Measurements from ENCODE around the gene ZBTB7C. TPM values are rescaled to one million over a fixed set of nuclear protein-coding genes. Genes with fewer than 3 reads are reported as not detected.

Gene ZBTB7C
- polyA plus RNA-seq, 2 donors, result 20.6 to 24.5 TPM

GRCh38 chr18:48360376-48361021, 48.7 kb downstream of the ZBTB7C start:
- no peaks in the 10 kb centered on the region for H3K27me3 ChIP-seq (ENCODE audit: control insufficient read depth in 1 of 2, insufficient read depth in 2 of 2, low read length in 2 of 2)
- H3K36me3 ChIP-seq (ENCODE audit: control insufficient read depth in 2 of 2, insufficient read depth in 2 of 2, low read length in 1 of 2), result no peaks in the 10 kb centered on the region
- H3K4me3 ChIP-seq (ENCODE audit: low read depth in 1 of 2, low read length in 2 of 2), result no peak overlapping the region
- peaks cover 0 to 17% of the 10 kb centered on the region in 2 donors for H3K4me1 ChIP-seq (ENCODE audit: control insufficient read depth in 2 of 2, insufficient read depth in 2 of 2, low read length in 1 of 2)
- H3K9me3 ChIP-seq (ENCODE audit: control insufficient read depth in 2 of 2, insufficient read depth in 1 of 2, low read depth in 1 of 2, low read length in 1 of 2), result peaks cover 0 to 2% of the 10 kb centered on the region in 2 donors
- 80 to 82% methylated on average over 9 of the region's 9 CpGs for WGBS, 2 donors
- H3K27ac ChIP-seq (ENCODE audit: low read depth in 2 of 2, low read length in 1 of 2), result no peak overlapping the region

- Histone ChIP-seq H3K27ac (ENCODE audit: low read depth in 2 of 2, low read length in 1 of 2) (no peak overlapping the region), H3K9me3 (ENCODE audit: control insufficient read depth in 2 of 2, insufficient read depth in 1 of 2, low read depth in 1 of 2, low read length in 1 of 2) (no peaks in the 10 kb centered on the region), H3K27me3 (ENCODE audit: control insufficient read depth in 1 of 2, insufficient read depth in 2 of 2, low read length in 2 of 2) (no peaks in the 10 kb centered on the region), H3K4me3 (ENCODE audit: low read depth in 1 of 2, low read length in 2 of 2) (no peak overlapping the region), H3K36me3 (ENCODE audit: control insufficient read depth in 2 of 2, insufficient read depth in 2 of 2, low read length in 1 of 2) (no peaks in the 10 kb centered on the region), H3K4me1 (ENCODE audit: control insufficient read depth in 2 of 2, insufficient read depth in 2 of 2, low read length in 1 of 2) (peaks cover 4 to 21% of the 10 kb centered on the region in 2 donors)
- 83 to 88% methylated on average over 3 of the region's 3 CpGs for WGBS, 2 donors
Measured at GRCh38 chr18:48359626-48360025, 49.6 kb downstream of the ZBTB7C start.

GRCh38 chr18:48358868-48359267, 50.3 kb downstream of the ZBTB7C start:
- Histone ChIP-seq H3K27me3 (ENCODE audit: control insufficient read depth in 1 of 2, insufficient read depth in 2 of 2, low read length in 2 of 2) (no peaks in the 10 kb centered on the region), H3K4me1 (ENCODE audit: control insufficient read depth in 2 of 2, insufficient read depth in 2 of 2, low read length in 1 of 2) (peaks cover 5 to 21% of the 10 kb centered on the region in 2 donors)
- WGBS, 2 donors, result 88 to 90% methylated on average over 3 of the region's 3 CpGs

GRCh38 chr18:48356909-48357631, 52.1 kb downstream of the ZBTB7C start:
- Histone ChIP-seq H3K9me3 (ENCODE audit: control insufficient read depth in 2 of 2, insufficient read depth in 1 of 2, low read depth in 1 of 2, low read length in 1 of 2) (no peaks in the 10 kb centered on the region), H3K27ac (ENCODE audit: low read depth in 2 of 2, low read length in 1 of 2) (peak overlapping the region in 1 of 2 donors; percentile 7), H3K27me3 (ENCODE audit: control insufficient read depth in 1 of 2, insufficient read depth in 2 of 2, low read length in 2 of 2) (no peaks in the 10 kb centered on the region), H3K36me3 (ENCODE audit: control insufficient read depth in 2 of 2, insufficient read depth in 2 of 2, low read length in 1 of 2) (no peaks in the 10 kb centered on the region), H3K4me3 (ENCODE audit: low read depth in 1 of 2, low read length in 2 of 2) (no peak overlapping the region), H3K4me1 (ENCODE audit: control insufficient read depth in 2 of 2, insufficient read depth in 2 of 2, low read length in 1 of 2) (peaks cover 5 to 18% of the 10 kb centered on the region in 2 donors)
- 37 to 40% methylated on average over 11 of the region's 11 CpGs for WGBS, 2 donors

More at GRCh38 chr18:48358868-48359267, 50.3 kb downstream of the ZBTB7C start:
- no peak overlapping the region for H3K4me3 ChIP-seq (ENCODE audit: low read depth in 1 of 2, low read length in 2 of 2)
- no peaks in the 10 kb centered on the region for H3K36me3 ChIP-seq (ENCODE audit: control insufficient read depth in 2 of 2, insufficient read depth in 2 of 2, low read length in 1 of 2)
- H3K9me3 ChIP-seq (ENCODE audit: control insufficient read depth in 2 of 2, insufficient read depth in 1 of 2, low read depth in 1 of 2, low read length in 1 of 2), result no peaks in the 10 kb centered on the region
- no peak overlapping the region for H3K27ac ChIP-seq (ENCODE audit: low read depth in 2 of 2, low read length in 1 of 2)

GRCh38 chr18:48356151-48356745, 52.9 kb downstream of the ZBTB7C start:
- no peaks in the 10 kb centered on the region for H3K36me3 ChIP-seq (ENCODE audit: control insufficient read depth in 2 of 2, insufficient read depth in 2 of 2, low read length in 1 of 2)
- H3K27ac ChIP-seq (ENCODE audit: low read depth in 2 of 2, low read length in 1 of 2), result no peak overlapping the region
- H3K9me3 ChIP-seq (ENCODE audit: control insufficient read depth in 2 of 2, insufficient read depth in 1 of 2, low read depth in 1 of 2, low read length in 1 of 2), result no peaks in the 10 kb centered on the region
- WGBS, 2 donors, result 81 to 88% methylated on average over 7 of the region's 7 CpGs
- H3K4me3 ChIP-seq (ENCODE audit: low read depth in 1 of 2, low read length in 2 of 2), result no peak overlapping the region
- no peaks in the 10 kb centered on the region for H3K27me3 ChIP-seq (ENCODE audit: control insufficient read depth in 1 of 2, insufficient read depth in 2 of 2, low read length in 2 of 2)
- peaks cover 5 to 15% of the 10 kb centered on the region in 2 donors for H3K4me1 ChIP-seq (ENCODE audit: control insufficient read depth in 2 of 2, insufficient read depth in 2 of 2, low read length in 1 of 2)

- H3K4me3 ChIP-seq (ENCODE audit: low read depth in 1 of 2, low read length in 2 of 2), result no peak overlapping the region
- H3K27me3 ChIP-seq (ENCODE audit: control insufficient read depth in 1 of 2, insufficient read depth in 2 of 2, low read length in 2 of 2), result no peaks in the 10 kb centered on the region
- H3K4me1 ChIP-seq (ENCODE audit: control insufficient read depth in 2 of 2, insufficient read depth in 2 of 2, low read length in 1 of 2), result peaks cover 5 to 15% of the 10 kb centered on the region in 2 donors
- H3K27ac ChIP-seq (ENCODE audit: low read depth in 2 of 2, low read length in 1 of 2), result no peak overlapping the region
- 78 to 79% methylated on average over 15 of the region's 15 CpGs for WGBS, 2 donors
- H3K9me3 ChIP-seq (ENCODE audit: control insufficient read depth in 2 of 2, insufficient read depth in 1 of 2, low read depth in 1 of 2, low read length in 1 of 2), result no peaks in the 10 kb centered on the region
- no peaks in the 10 kb centered on the region for H3K36me3 ChIP-seq (ENCODE audit: control insufficient read depth in 2 of 2, insufficient read depth in 2 of 2, low read length in 1 of 2)
Measured at GRCh38 chr18:48355276-48356115, 53.7 kb downstream of the ZBTB7C start.

- 57 to 79% methylated on average over 4 of the region's 4 CpGs for WGBS, 2 donors
Measured at GRCh38 chr18:48354746-48355260, 54.4 kb downstream of the ZBTB7C start.

GRCh38 chr18:48352051-48352755, 57.0 kb downstream of the ZBTB7C start:
- no peaks in the 10 kb centered on the region for H3K9me3 ChIP-seq (ENCODE audit: control insufficient read depth in 2 of 2, insufficient read depth in 1 of 2, low read depth in 1 of 2, low read length in 1 of 2)
- no peaks in the 10 kb centered on the region for H3K27me3 ChIP-seq (ENCODE audit: control insufficient read depth in 1 of 2, insufficient read depth in 2 of 2, low read length in 2 of 2)
- H3K4me1 ChIP-seq (ENCODE audit: control insufficient read depth in 2 of 2, insufficient read depth in 2 of 2, low read length in 1 of 2), result peaks cover 5 to 12% of the 10 kb centered on the region in 2 donors
- 85 to 86% methylated on average over 4 of the region's 4 CpGs for WGBS, 2 donors
- H3K36me3 ChIP-seq (ENCODE audit: control insufficient read depth in 2 of 2, insufficient read depth in 2 of 2, low read length in 1 of 2), result no peaks in the 10 kb centered on the region
- H3K27ac ChIP-seq (ENCODE audit: low read depth in 2 of 2, low read length in 1 of 2), result no peak overlapping the region
- H3K4me3 ChIP-seq (ENCODE audit: low read depth in 1 of 2, low read length in 2 of 2), result no peak overlapping the region

More at GRCh38 chr18:48354746-48355260, 54.4 kb downstream of the ZBTB7C start:
- no peak overlapping the region for H3K4me3 ChIP-seq (ENCODE audit: low read depth in 1 of 2, low read length in 2 of 2)
- H3K27ac ChIP-seq (ENCODE audit: low read depth in 2 of 2, low read length in 1 of 2), result no peak overlapping the region
- H3K9me3 ChIP-seq (ENCODE audit: control insufficient read depth in 2 of 2, insufficient read depth in 1 of 2, low read depth in 1 of 2, low read length in 1 of 2), result no peaks in the 10 kb centered on the region
- H3K36me3 ChIP-seq (ENCODE audit: control insufficient read depth in 2 of 2, insufficient read depth in 2 of 2, low read length in 1 of 2), result no peaks in the 10 kb centered on the region
- peaks cover 5 to 15% of the 10 kb centered on the region in 2 donors for H3K4me1 ChIP-seq (ENCODE audit: control insufficient read depth in 2 of 2, insufficient read depth in 2 of 2, low read length in 1 of 2)
- no peaks in the 10 kb centered on the region for H3K27me3 ChIP-seq (ENCODE audit: control insufficient read depth in 1 of 2, insufficient read depth in 2 of 2, low read length in 2 of 2)
